Right lobe of liver (tissue), 6 donors: ENCODE data around the gene ZNF280D. TPM values are rescaled to one million over a fixed set of nuclear protein-coding genes. Genes with fewer than 3 reads are reported as not detected.

Source experiments
- ATAC-seq, 4 donors: fragments of 200-7000 bp; cut with Tn5 transposase; one replicate each; pipeline ENCODE4 v1.9.1; 2020; ENCODE audit warnings: mild to moderate bottlenecking in 4 of 4, moderate library complexity in 4 of 4
- DNase-seq, 3 donors: peaks; one replicate each; pipeline ENCODE4 v3.0.0-alpha.2; 2020
- H3K27ac ChIP-seq, 3 donors: fragments of 200-600 bp; one replicate each; pipeline ENCODE4 v1.8.0; 2022
- H3K27me3 ChIP-seq, 2 donors: fragments of 200-600 bp; one replicate each; pipeline ENCODE4 v1.8.0; 2022
- H3K36me3 ChIP-seq, 4 donors: fragments of 200-600 bp; sonication (generic) in 1 of 4; one replicate each; pipeline versions ENCODE4 v1.5.1 to v1.8.0; 2017 to 2022; ENCODE audit warnings: control low read depth in 1 of 4
- H3K4me1 ChIP-seq, 4 donors: fragments of 200-600 bp; sonication (generic) in 1 of 4; one replicate each; pipeline versions ENCODE4 v1.5.1 to v1.8.0; 2017 to 2022; ENCODE audit warnings: control low read depth in 1 of 4
- H3K4me3 ChIP-seq, 3 donors: fragments of 200-600 bp; one replicate each; pipeline ENCODE4 v1.8.0; 2022
- H3K9me3 ChIP-seq, 4 donors: fragments of 200-600 bp; sonication (generic) in 1 of 4; one replicate each; pipeline versions ENCODE4 v1.5.1 to v1.8.0; 2017 to 2022; ENCODE audit warnings: control low read depth in 1 of 4
- POLR2A ChIP-seq: fragments of 450-650 bp; IDR thresholded peaks from one replicate; pipeline ENCODE4 v1.6.1; 2017; ENCODE audit warnings: antibody characterized with exemption, mild to moderate bottlenecking
- WGBS: methylation state at CpG from one replicate; pipeline ENCODE4 v1.1.6; 2018; ENCODE audit warnings: low coverage, low lambda C conversion rate; ENCODE audit not compliant: insufficient coverage; ENCODE audit errors: missing lambda C conversion rate; 5-methylcytosine and 5-hydroxymethylcytosine counted together
- intact Hi-C, 2 donors: fragments of 100-400 bp; cut with DNase I; formaldehyde crosslinking; loops; one replicate each; pipeline versions ENCODE4 v1.11.2 to v1.14.1; 2022
- total RNA-seq, 6 experiments: library from RNA; depleted of rRNA in 2 of 6; stranded (reverse); fragments of >200 nt in 2 of 6; fragmentation: NEBNext Ultra II Directional in 3 of 6; extraction: Animal tissue kit (Norgen Biotek cat#: 25700) in 3 of 6; gene quantifications; one replicate each; pipeline versions ENCODE4 v1.1.0 to v1.2.4, GENCODE V29; 2016 to 2023
- TF ChIP-seq, protein P1 (sequence below), 4 donors: fragments of 200-600 bp in 3 of 4; fragments of 450-650 bp in 1 of 4; IDR thresholded peaks; one replicate each; pipeline versions ENCODE4 v1.5.1 to v1.8.0; 2016 to 2022; ENCODE audit warnings: antibody characterized with exemption in 4 of 4, mild to moderate bottlenecking in 2 of 4
- donor health status: DM: no; HTN: yes; CAD: no.
- donor health status: DM: no; HTN: no; CAD: no.
- donor health status: DM: no; HTN: no; CAD: no.
- donor health status: DM: no; HTN: yes; CAD: no.
- donor health status: DM: no; HTN: yes; CAD: no.

ZNF280D gene
- total RNA-seq, 6 experiments from 2014 or later = 18.2 to 34.0 (median 18.7) TPM

DNA sequence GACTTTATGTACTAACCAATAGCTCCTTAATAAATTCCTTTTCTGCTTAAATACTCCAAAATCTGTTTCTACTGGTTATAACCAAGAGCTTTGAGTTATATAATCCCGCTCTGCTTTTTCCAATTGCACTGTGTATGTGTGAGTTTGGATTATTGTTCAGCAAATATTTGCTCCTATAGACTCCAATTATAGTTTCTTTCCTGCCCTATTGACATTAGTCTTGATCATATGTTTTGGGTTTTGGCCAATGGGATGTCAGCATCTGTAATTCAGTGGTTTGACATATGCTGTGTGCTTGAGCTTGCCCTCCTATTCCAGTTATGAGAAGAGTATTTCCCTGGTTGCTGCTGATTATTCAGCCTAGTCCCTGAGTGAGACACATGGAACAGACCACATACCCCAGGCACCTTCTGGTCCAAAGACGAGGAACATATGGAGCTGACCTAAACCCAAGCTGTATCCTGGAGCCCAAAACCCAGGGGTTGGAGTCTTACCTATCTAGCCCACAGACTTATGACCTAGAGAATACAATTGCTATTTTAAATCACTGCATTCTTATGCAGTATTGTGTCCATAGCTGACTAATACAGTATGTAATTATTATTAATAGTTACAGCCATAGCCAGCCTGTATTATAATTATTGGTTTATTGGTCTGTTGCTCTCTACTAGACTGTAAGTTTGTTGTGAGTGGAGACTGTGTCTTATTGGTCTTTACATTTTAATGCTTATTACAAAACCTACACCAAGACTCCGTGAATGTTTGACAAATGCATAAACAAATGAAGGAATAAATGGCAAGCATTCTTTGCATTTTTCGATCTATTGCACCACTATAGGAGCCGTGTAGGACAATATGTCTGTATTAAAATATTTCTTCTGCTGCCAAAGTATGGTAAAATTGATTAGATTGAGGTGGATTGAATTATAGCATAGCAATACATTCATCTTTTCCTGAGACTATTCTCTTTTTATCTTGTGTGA is 11.7 kb upstream of the ZNF280D start:
- no peak for DNase-seq
- TF ChIP-seq POLR2A = no peak
- TF ChIP-seq, protein P1, sequence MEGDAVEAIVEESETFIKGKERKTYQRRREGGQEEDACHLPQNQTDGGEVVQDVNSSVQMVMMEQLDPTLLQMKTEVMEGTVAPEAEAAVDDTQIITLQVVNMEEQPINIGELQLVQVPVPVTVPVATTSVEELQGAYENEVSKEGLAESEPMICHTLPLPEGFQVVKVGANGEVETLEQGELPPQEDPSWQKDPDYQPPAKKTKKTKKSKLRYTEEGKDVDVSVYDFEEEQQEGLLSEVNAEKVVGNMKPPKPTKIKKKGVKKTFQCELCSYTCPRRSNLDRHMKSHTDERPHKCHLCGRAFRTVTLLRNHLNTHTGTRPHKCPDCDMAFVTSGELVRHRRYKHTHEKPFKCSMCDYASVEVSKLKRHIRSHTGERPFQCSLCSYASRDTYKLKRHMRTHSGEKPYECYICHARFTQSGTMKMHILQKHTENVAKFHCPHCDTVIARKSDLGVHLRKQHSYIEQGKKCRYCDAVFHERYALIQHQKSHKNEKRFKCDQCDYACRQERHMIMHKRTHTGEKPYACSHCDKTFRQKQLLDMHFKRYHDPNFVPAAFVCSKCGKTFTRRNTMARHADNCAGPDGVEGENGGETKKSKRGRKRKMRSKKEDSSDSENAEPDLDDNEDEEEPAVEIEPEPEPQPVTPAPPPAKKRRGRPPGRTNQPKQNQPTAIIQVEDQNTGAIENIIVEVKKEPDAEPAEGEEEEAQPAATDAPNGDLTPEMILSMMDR (IDR thresholded peaks at IDR 0.05) = no peak
- 86% methylated on average over 4 of the region's 5 CpGs for WGBS
- H3K27me3 ChIP-seq = no peaks in the 10 kb centered on the region
- H3K4me1 ChIP-seq = peaks cover 0 to 6% (median 0%) of the 10 kb centered on the region in 4 donors
- H3K36me3 ChIP-seq = no peaks in the 10 kb centered on the region
- no peak for ATAC-seq
- no peak overlapping the region for H3K27ac ChIP-seq
- H3K4me3 ChIP-seq = no peak overlapping the region
- intact Hi-C loops = no loop called here
- H3K9me3 ChIP-seq = no peaks in the 10 kb centered on the region

DNA sequence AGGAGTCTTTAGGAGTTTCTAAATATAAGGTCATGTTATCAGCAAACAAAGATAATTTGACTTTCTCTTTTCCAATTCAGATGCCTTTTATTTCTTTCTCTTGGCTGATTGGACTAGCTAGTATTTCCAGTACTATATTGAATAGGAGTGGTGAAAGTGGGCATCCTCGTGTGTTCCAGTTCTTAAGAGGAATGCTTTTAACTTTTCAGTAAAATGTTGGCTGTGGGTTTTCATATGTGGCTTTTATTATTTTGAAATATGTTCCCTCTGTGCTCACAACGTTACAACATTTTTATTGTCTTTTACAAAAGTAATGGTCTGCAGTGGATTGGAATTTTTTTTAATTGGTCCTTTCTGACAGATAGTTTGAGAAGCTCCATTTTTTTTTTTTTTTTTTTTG is 8.2 kb upstream of the ZNF280D start:
- Histone ChIP-seq H3K27me3 (no peaks in the 10 kb centered on the region), H3K27ac (no peak overlapping the region), H3K9me3 (no peaks in the 10 kb centered on the region), H3K36me3 (no peaks in the 10 kb centered on the region), H3K4me3 (no peak overlapping the region), H3K4me1 (peaks cover 0 to 17% (median 0%) of the 10 kb centered on the region in 4 donors)
- no peak for DNase-seq
- 42% methylated on average over 2 of the region's 2 CpGs for WGBS
- ATAC-seq = no peak
- intact Hi-C loops = no loop called here
- TF ChIP-seq POLR2A = no peak
- TF ChIP-seq, protein P1 (IDR thresholded peaks at IDR 0.05) = no peak

DNA sequence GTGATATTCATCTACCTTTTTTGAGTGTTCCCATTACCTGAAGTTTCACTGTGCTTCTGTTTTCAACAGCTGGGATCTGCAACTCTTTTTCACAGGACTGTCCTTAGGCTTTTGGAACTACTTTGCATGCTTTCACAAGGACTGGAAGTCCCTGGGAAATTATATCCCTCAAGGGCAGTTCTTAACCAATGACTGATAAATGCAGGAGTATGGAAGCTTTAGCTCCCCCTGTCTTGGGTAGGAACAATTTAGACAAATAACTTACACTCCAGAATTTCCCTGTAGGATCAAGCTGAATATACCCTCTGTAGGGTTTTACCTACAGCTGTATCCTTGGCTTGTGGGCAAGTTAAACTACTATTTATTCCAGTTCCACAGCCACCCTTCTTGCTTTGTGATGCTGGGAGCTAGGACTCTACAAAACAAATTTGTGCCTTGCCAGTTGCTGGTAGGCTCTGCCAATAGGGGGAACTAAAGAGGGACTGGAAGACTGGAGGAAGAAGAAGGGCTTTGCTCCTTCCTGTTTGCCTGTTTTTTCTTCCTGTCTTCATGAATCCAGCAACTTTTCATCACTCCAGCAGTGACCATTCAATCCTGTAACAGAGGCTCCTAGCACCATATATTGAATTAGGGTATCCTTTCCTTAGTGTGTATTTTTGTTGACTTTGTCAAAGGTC is 6.8 kb upstream of the ZNF280D start:
- Histone ChIP-seq H3K27me3 (no peaks in the 10 kb centered on the region), H3K4me1 (peaks cover 0 to 19% (median 0%) of the 10 kb centered on the region in 4 donors), H3K27ac (no peak overlapping the region), H3K4me3 (no peak overlapping the region), H3K36me3 (no peaks in the 10 kb centered on the region), H3K9me3 (no peaks in the 10 kb centered on the region)
- ATAC-seq (no peak), DNase-seq (no peak)
- TF ChIP-seq POLR2A = no peak
- TF ChIP-seq, protein P1 (IDR thresholded peaks at IDR 0.05) = peak in 1 of 4 donors; percentile 5
- intact Hi-C loops = no loop called here

DNA sequence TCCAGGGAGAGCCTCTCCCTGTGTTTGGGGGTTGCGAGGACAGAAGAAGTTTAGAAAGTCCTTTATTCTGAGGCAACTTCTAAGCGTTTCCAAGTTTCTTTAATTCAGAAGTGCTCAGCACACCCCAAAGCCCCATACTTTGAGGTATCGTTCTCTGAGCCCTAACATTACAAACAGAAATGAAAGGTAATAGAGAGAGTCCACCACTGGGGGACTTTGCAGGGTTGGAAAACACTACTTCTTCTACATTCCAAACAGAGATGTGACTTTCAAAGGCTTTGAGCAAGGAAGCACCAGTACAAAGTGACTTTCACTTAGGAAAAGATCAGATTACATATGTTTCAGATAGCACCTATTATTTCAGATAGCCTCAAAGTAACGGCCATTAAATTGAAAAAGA is 6.2 kb upstream of the ZNF280D start:
- Histone ChIP-seq H3K9me3 (no peaks in the 10 kb centered on the region), H3K27me3 (no peaks in the 10 kb centered on the region), H3K4me3 (no peak overlapping the region), H3K4me1 (peaks cover 0 to 19% (median 0%) of the 10 kb centered on the region in 4 donors), H3K36me3 (no peaks in the 10 kb centered on the region), H3K27ac (no peak overlapping the region)
- 97% methylated on average over 4 of the region's 4 CpGs for WGBS
- DNase-seq (no peak), ATAC-seq (no peak)
- TF ChIP-seq, protein P1 (IDR thresholded peaks at IDR 0.05) = no peak
- no peak for TF ChIP-seq POLR2A
- intact Hi-C loops = no loop called here
